Liver (tissue), 3 donors: ENCODE results near the gene KCNK10.

Experiments
- ATF3 ChIP-seq: IDR thresholded peaks from 2 replicates; pipeline ENCODE4 v1.6.1; 2016; ENCODE audit warnings: antibody characterized with exemption
- EGR1 ChIP-seq, 2 donors: IDR thresholded peaks; 2 replicates each; pipeline ENCODE4 v1.6.1; 2016 to 2018; ENCODE audit warnings: antibody characterized with exemption in 2 of 2, low read depth in 2 of 2
- GABPA ChIP-seq, 2 donors: IDR thresholded peaks in 1 of 2; conservative IDR thresholded peaks in 1 of 2; 2 replicates each; pipeline ENCODE4 v1.6.1; 2016; ENCODE audit warnings: antibody characterized with exemption in 2 of 2, mild to moderate bottlenecking in 1 of 2, moderate library complexity in 1 of 2
- JUND ChIP-seq, 2 donors: IDR thresholded peaks; 2 replicates each; pipeline ENCODE4 v1.6.1; 2016; ENCODE audit warnings: antibody characterized with exemption in 2 of 2
- RAD21 ChIP-seq, 2 donors: IDR thresholded peaks; 2 replicates each; pipeline ENCODE4 v1.6.1; 2016; ENCODE audit warnings: antibody characterized with exemption in 2 of 2, mild to moderate bottlenecking in 2 of 2
- REST ChIP-seq: IDR thresholded peaks from 2 replicates; pipeline ENCODE4 v1.6.1; 2016; ENCODE audit warnings: antibody characterized with exemption, mild to moderate bottlenecking
- RXRA ChIP-seq, 2 donors: IDR thresholded peaks; 2 replicates each; pipeline ENCODE4 v1.6.1; 2017 to 2018; ENCODE audit warnings: antibody characterized with exemption in 2 of 2, mild to moderate bottlenecking in 1 of 2
- SP1 ChIP-seq: IDR thresholded peaks from 2 replicates; pipeline ENCODE4 v1.6.1; 2018; ENCODE audit warnings: antibody characterized with exemption, mild to moderate bottlenecking
- TAF1 ChIP-seq: conservative IDR thresholded peaks from 2 replicates; pipeline ENCODE4 v1.6.1; 2016; ENCODE audit warnings: antibody characterized with exemption, mild to moderate bottlenecking
- YY1 ChIP-seq: IDR thresholded peaks from 2 replicates; pipeline ENCODE4 v1.6.1; 2016; ENCODE audit warnings: antibody characterized with exemption, mild to moderate bottlenecking
- TF ChIP-seq, protein P1 (sequence below): fragments of 150-350 bp; IDR thresholded peaks from 2 replicates; pipeline ENCODE4 v1.5.1; 2017; ENCODE audit warnings: improper control_type of control experiment, low read depth, low read length; ENCODE audit not compliant: missing input control
- TF ChIP-seq, protein P2 (sequence below): IDR thresholded peaks from 2 replicates; pipeline ENCODE4 v1.6.1; 2016; ENCODE audit warnings: antibody characterized with exemption
- donor health status: healthy.
- donor health status: healthy.

DNA sequence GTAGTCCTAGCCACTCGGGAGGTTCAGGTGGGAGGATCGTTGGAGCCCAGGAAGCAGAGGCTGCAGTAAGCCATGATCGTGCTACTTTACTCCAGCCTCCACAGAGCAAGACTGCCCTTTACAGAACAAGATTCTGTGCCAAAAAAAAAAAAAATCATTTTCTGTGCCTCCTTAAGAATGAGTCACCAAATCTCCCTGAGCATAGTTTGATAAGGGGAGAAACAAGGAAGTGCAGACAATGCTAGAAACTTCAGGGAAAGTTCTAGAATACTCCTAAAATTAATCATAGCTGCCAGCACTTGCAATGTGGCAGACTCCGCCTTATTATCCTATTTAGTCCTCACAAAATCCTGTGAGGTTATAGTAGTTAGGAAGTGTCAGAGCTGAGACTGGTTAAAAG lies 74.5 kb downstream of the KCNK10 start:
- TF ChIP-seq, protein P1, sequence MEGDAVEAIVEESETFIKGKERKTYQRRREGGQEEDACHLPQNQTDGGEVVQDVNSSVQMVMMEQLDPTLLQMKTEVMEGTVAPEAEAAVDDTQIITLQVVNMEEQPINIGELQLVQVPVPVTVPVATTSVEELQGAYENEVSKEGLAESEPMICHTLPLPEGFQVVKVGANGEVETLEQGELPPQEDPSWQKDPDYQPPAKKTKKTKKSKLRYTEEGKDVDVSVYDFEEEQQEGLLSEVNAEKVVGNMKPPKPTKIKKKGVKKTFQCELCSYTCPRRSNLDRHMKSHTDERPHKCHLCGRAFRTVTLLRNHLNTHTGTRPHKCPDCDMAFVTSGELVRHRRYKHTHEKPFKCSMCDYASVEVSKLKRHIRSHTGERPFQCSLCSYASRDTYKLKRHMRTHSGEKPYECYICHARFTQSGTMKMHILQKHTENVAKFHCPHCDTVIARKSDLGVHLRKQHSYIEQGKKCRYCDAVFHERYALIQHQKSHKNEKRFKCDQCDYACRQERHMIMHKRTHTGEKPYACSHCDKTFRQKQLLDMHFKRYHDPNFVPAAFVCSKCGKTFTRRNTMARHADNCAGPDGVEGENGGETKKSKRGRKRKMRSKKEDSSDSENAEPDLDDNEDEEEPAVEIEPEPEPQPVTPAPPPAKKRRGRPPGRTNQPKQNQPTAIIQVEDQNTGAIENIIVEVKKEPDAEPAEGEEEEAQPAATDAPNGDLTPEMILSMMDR = no peak
- TF ChIP-seq ATF3 = no peak
- TF ChIP-seq RAD21 (IDR thresholded peaks at IDR 0.05) = no peak
- TF ChIP-seq EGR1 (IDR thresholded peaks at IDR 0.05; ENCODE audit: low read depth in 2 of 2) = no peak
- no peak for TF ChIP-seq YY1
- TF ChIP-seq, protein P2, sequence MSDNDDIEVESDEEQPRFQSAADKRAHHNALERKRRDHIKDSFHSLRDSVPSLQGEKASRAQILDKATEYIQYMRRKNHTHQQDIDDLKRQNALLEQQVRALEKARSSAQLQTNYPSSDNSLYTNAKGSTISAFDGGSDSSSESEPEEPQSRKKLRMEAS = no peak
- TF ChIP-seq SP1 = no peak
- no peak for TF ChIP-seq GABPA (IDR thresholded peaks at IDR 0.05 in 1 of 2, conservative IDR thresholded peaks at IDR 0.05 in 1 of 2)
- no peak for TF ChIP-seq REST
- TF ChIP-seq RXRA (IDR thresholded peaks at IDR 0.05) = no peak
- TF ChIP-seq JUND (IDR thresholded peaks at IDR 0.05) = peak in 1 of 2 donors; percentile 50
- TF ChIP-seq TAF1 = no peak
